ENCODE measurements around the gene S100A10. TPM values are rescaled to one million over a fixed set of nuclear protein-coding genes. Genes with fewer than 3 reads are reported as not detected.
A peak's percentile ranks its signal among the peaks of the same experiment; 100 is the strongest.

Gene S100A10, protein sequence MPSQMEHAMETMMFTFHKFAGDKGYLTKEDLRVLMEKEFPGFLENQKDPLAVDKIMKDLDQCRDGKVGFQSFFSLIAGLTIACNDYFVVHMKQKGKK
- total RNA-seq (2021), result 966 and 1,436 TPM in 2 replicates
- percentile 99 among the genes with signal in this experiment for Bru-seq, nascent RNA
- percentile 96 among the genes with signal in this experiment for BruChase-seq, experiment 1, labeled RNA remaining after a 2-hour chase
- BruChase-seq, experiment 2, labeled RNA remaining after a 6-hour chase, result percentile 99 among the genes with signal in this experiment
- long read RNA-seq, transcript S100A10-202 (3 exons, 1,202 nt), result major isoform, 1,378 of 1,435 reads
- long read RNA-seq, partial matches to known transcripts, result 14 of 1,435 reads
- long read RNA-seq, other reads (novel, unspliced or antisense), result 42 of 1,435 reads

GRCh38 chr1:151993734-151994496 lies at the start of gene S100A10:
Gene S100A10, minus strand, starts transcription at chr1:151993859. Its CDS starts 7,629 bp downstream, at chr1:151986230.
- ChIA-PET POLR2A (ENCODE audit: unreplicated experiment) (interaction anchor here (0.5 to 1.1 kb wide), 4 partner anchors 14 to 447 kb away, joined by 3 to 22 read pairs (median 4); no protein-coding TSS in a partner anchor), CTCF (interaction anchor here (0.7 kb wide), 1 partner anchor 59 kb away, joined by 4 read pairs; no protein-coding TSS in a partner anchor)
- Histone ChIP-seq H3K79me2 (ENCODE audit: low read depth) (peaks cover 42% of the 10 kb centered on the region), H4K20me1 (ENCODE audit: insufficient read depth) (peaks cover 25% of the 10 kb centered on the region), H3K4me1 (replicated peaks; ENCODE audit: insufficient read depth) (peaks cover 77% of the 10 kb centered on the region), H3K4me3 (peak within 1 kb of the TSS; percentile 94), H3F3A (ENCODE audit: insufficient read depth, low read depth) (peaks cover 91% of the 10 kb centered on the region), H3K4me2 (peak within 1 kb of the TSS; percentile 83), H3K9me3 (ENCODE audit: insufficient read depth, low read depth) (peaks cover 15% of the 10 kb centered on the region), H3K36me3 (ENCODE audit: low read depth) (peaks cover 27% of the 10 kb centered on the region), H2AFZ (peak within 1 kb of the TSS; percentile 61; the same call in 1 of the 2 replicates), H3K9me2 (ENCODE audit: insufficient read depth) (no peaks in the 10 kb centered on the region), H3K27ac (peak within 1 kb of the TSS; percentile 99), H3K27me3 (ENCODE audit: insufficient read depth, low read depth) (no peaks in the 10 kb centered on the region)
- TSS peak; percentile 3 for BruUV-seq (replicated peaks)
- no peak for TF ChIP-seq EZH2 (IDR thresholded peaks at IDR 0.05; ENCODE audit: low read depth)
- TF ChIP-seq, protein P1, sequence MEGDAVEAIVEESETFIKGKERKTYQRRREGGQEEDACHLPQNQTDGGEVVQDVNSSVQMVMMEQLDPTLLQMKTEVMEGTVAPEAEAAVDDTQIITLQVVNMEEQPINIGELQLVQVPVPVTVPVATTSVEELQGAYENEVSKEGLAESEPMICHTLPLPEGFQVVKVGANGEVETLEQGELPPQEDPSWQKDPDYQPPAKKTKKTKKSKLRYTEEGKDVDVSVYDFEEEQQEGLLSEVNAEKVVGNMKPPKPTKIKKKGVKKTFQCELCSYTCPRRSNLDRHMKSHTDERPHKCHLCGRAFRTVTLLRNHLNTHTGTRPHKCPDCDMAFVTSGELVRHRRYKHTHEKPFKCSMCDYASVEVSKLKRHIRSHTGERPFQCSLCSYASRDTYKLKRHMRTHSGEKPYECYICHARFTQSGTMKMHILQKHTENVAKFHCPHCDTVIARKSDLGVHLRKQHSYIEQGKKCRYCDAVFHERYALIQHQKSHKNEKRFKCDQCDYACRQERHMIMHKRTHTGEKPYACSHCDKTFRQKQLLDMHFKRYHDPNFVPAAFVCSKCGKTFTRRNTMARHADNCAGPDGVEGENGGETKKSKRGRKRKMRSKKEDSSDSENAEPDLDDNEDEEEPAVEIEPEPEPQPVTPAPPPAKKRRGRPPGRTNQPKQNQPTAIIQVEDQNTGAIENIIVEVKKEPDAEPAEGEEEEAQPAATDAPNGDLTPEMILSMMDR (conservative IDR thresholded peaks at IDR 0.05), result no peak
- intact Hi-C loops (cut with micrococcal nuclease; ENCODE audit: unreplicated experiment), result loop anchor here (1.0 to 5.0 kb wide), 3 partner anchors 54 to 799 kb away; no protein-coding TSS in a partner anchor
- peak; percentile 92 for DNase-seq

DNA sequence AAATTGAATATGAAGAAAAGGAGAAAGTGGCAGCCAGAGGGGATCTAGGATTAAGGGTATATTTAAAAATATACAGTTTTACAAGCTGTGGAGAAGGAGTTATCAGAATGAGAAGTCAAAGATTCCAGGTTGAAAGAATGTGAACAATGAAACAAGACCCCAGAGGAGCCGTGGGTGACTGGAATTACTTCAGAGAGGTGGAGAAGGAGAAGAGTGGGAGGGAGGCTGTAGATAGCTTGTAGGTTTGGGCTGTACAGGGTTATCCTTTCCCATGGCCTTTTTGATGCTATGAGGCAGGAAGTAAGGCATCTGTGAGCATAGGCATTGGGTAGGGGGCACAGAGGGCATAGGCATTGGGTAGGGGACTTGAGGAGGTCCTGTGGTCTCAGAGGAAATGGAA lies 48.4 kb upstream of the S100A10 start:
- Histone ChIP-seq H2AFZ (no peak overlapping the region), H3F3A (ENCODE audit: insufficient read depth, low read depth) (peaks cover 23% of the 10 kb centered on the region), H4K20me1 (ENCODE audit: insufficient read depth) (no peaks in the 10 kb centered on the region), H3K9me2 (ENCODE audit: insufficient read depth) (no peaks in the 10 kb centered on the region), H3K27me3 (ENCODE audit: insufficient read depth, low read depth) (no peaks in the 10 kb centered on the region), H3K4me2 (no peak overlapping the region), H3K79me2 (ENCODE audit: low read depth) (peaks cover 22% of the 10 kb centered on the region; the same call in 1 of the 2 replicates), H3K4me1 (replicated peaks; ENCODE audit: insufficient read depth) (peaks cover 62% of the 10 kb centered on the region), H3K36me3 (ENCODE audit: low read depth) (no peaks in the 10 kb centered on the region), H3K9me3 (ENCODE audit: insufficient read depth, low read depth) (no peaks in the 10 kb centered on the region; the same call in 1 of the 2 replicates), H3K4me3 (no peak overlapping the region), H3K27ac (no peak overlapping the region)
- DNase-seq, result no peak
- intact Hi-C loops (cut with micrococcal nuclease; ENCODE audit: unreplicated experiment), result no loop called here
- TF ChIP-seq, protein P1 (conservative IDR thresholded peaks at IDR 0.05), result no peak
- TF ChIP-seq EZH2 (IDR thresholded peaks at IDR 0.05; ENCODE audit: low read depth), result no peak
- CTCF ChIA-PET, result no interaction called here
- POLR2A ChIA-PET (ENCODE audit: unreplicated experiment), result no interaction called here
- BruUV-seq (replicated peaks), result no TSS peak

- Histone ChIP-seq H3K27ac (no peak overlapping the region), H3K4me3 (no peak overlapping the region), H3F3A (ENCODE audit: insufficient read depth, low read depth) (peaks cover 15% of the 10 kb centered on the region), H4K20me1 (ENCODE audit: insufficient read depth) (0 out of 2 replicates have a peak, but pooled peaks cover under 1% of the 10 kb centered on the region), H3K36me3 (ENCODE audit: low read depth) (peaks cover 9% of the 10 kb centered on the region), H3K9me3 (ENCODE audit: insufficient read depth, low read depth) (no peaks in the 10 kb centered on the region), H2AFZ (no peak overlapping the region), H3K9me2 (ENCODE audit: insufficient read depth) (no peaks in the 10 kb centered on the region), H3K4me1 (replicated peaks; ENCODE audit: insufficient read depth) (peaks cover 40% of the 10 kb centered on the region), H3K27me3 (ENCODE audit: insufficient read depth, low read depth) (no peaks in the 10 kb centered on the region), H3K79me2 (ENCODE audit: low read depth) (peaks cover 26% of the 10 kb centered on the region), H3K4me2 (0 out of 2 replicates have a peak overlapping the region, but pooled peaks have one; percentile 10)
- TF ChIP-seq, protein P1 (conservative IDR thresholded peaks at IDR 0.05), result no peak
- CTCF ChIA-PET, result interaction anchor here (0.6 kb wide), 1 partner anchor 28 kb away, joined by 3 read pairs; no protein-coding TSS in a partner anchor
- intact Hi-C loops (cut with micrococcal nuclease; ENCODE audit: unreplicated experiment), result loop anchor here (10.0 kb wide), 1 partner anchor 845 kb away; the partner anchor contains the start of genes PIP5K1A and VPS72
- BruUV-seq (replicated peaks), result no TSS peak
- POLR2A ChIA-PET (ENCODE audit: unreplicated experiment), result no interaction called here
- DNase-seq, result no peak
Measured at GRCh38 chr1:152039886-152040285, 46.2 kb upstream of the S100A10 start.

Measured in PC-9 (cell line).